Measurements from ENCODE around the gene PSMB2.

Gene PSMB2

GRCh38 chr1:35575416-35575958 lies 65.8 kb downstream of the PSMB2 start:
- TF ChIP-seq, protein P1, sequence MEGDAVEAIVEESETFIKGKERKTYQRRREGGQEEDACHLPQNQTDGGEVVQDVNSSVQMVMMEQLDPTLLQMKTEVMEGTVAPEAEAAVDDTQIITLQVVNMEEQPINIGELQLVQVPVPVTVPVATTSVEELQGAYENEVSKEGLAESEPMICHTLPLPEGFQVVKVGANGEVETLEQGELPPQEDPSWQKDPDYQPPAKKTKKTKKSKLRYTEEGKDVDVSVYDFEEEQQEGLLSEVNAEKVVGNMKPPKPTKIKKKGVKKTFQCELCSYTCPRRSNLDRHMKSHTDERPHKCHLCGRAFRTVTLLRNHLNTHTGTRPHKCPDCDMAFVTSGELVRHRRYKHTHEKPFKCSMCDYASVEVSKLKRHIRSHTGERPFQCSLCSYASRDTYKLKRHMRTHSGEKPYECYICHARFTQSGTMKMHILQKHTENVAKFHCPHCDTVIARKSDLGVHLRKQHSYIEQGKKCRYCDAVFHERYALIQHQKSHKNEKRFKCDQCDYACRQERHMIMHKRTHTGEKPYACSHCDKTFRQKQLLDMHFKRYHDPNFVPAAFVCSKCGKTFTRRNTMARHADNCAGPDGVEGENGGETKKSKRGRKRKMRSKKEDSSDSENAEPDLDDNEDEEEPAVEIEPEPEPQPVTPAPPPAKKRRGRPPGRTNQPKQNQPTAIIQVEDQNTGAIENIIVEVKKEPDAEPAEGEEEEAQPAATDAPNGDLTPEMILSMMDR (conservative IDR thresholded peaks at IDR 0.05) = no peak
- H3K27ac ChIP-seq = peak overlapping the region; percentile 77

GRCh38 chr1:35574655-35575415 lies 66.5 kb downstream of the PSMB2 start:
- TF ChIP-seq, protein P1 (conservative IDR thresholded peaks at IDR 0.05) = no peak
- H3K27ac ChIP-seq = peak overlapping the region; percentile 77

GRCh38 chr1:35574125-35574654 lies 67.1 kb downstream of the PSMB2 start:
- TF ChIP-seq, protein P1 (conservative IDR thresholded peaks at IDR 0.05) = no peak
- peak overlapping the region; percentile 77 for H3K27ac ChIP-seq

GRCh38 chr1:35573198-35574124 lies 67.9 kb downstream of the PSMB2 start, which contains the start of gene TFAP2E:
TSS of gene TFAP2E (plus strand) at chr1:35573314. CDS start at chr1:35573578, 264 bp downstream.
- TF ChIP-seq, protein P1 (conservative IDR thresholded peaks at IDR 0.05) = no peak
- peak within 1 kb of the TSS; percentile 77 for H3K27ac ChIP-seq

DNA sequence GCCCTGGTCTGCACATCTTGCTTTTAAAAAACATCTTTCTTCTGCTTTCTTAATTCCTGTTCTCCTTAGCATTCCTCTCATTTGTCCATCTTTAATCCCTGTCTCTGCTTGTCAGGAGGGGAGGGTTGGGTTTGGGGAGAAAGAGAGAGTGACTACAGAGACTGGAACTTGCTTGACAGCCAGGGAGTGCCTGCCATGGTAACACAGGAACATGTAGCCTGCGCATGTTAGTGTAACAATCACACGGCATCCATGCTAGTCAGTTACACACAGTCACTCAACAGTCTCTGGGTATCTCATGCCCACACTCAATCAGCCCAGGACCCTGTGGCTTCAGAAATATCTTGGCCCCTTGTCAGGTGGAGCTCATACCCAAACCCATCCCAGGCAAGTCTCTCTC lies 69.0 kb downstream of the PSMB2 start:
- TF ChIP-seq, protein P1 (conservative IDR thresholded peaks at IDR 0.05) = no peak
- H3K27ac ChIP-seq = peak overlapping the region; percentile 77; the same call in 1 of the 2 replicates

GRCh38 chr1:35571263-35571662 lies 70.1 kb downstream of the PSMB2 start:
- no peak overlapping the region for H3K27ac ChIP-seq
- TF ChIP-seq, protein P1 (conservative IDR thresholded peaks at IDR 0.05) = no peak
